ENCODE data around the gene SYVN1. TPM values are rescaled to one million over a fixed set of nuclear protein-coding genes. Genes with fewer than 3 reads are reported as not detected.

SYVN1 gene
- total and polyA plus RNA-seq, 2 donors (not counting 1 experiment from before 2014, with no cell fraction given): 187 to 282 TPM

DNA sequence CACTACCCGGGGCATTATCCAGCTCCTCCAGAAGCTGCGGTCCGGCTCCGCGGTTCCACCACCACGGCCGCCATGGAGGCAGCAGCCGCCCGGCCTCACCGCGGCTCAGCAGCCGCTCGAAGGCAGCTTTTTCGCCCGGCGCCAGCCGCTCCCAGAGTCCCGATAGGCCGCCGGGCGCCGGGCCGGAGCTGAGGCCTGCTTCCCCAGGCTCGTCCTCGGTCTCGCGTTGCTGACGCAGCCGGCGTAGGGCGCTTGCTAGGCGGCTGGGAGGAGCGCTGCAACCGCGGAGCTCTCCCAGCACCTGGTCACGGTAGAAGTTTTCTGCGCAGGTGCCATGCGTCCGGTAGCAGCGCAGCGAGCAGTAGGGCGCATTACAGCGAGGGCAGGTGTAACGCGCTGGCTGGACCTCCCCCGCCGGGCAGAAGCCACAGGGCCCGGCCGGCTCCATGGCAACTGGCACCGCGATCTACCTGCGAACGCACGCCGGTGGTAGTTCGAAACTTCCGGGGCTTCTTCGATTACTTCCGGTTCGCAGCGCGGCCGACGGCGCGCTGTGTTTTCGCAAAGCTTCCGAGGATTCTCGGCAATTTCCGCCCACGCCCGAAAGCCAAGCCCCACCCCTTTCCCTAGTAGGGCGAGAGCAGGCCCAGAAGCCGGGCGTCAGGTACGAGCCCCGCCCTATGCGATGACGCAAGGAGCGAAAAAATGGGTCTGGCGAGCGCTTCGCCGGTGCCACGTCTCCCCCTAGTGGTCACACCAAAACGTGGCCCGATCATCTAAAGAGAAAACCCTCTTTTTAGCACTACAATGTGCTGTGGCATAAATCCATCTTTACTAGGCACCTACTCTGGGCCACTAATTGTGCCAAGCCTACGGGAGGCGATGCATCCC lies 16.9 kb downstream of the SYVN1 start, which contains the start of gene ZNHIT2:
Gene ZNHIT2 (minus strand): TSS at position 496 of the 891 bp plus-strand sequence. CDS start 48 bp downstream, at position 448.
- H3K27me3 Mint-ChIP-seq: no peaks in the 10 kb centered on the region
- H3K27ac Mint-ChIP-seq: peak within 1 kb of the TSS; percentile 91
- Histone ChIP-seq H3K9me3 (ENCODE audit: control extremely low read depth in 1 of 3, control insufficient read depth in 2 of 3, insufficient read depth in 1 of 3, low read length in 2 of 3) (no peaks in the 10 kb centered on the region), H3K36me3 (replicated peaks in 1 of 2; ENCODE audit: control extremely low read depth in 1 of 2, control insufficient read depth in 1 of 2, extremely low read depth in 1 of 2, insufficient read depth in 2 of 2, low read length in 1 of 2) (peaks cover 0 to 42% of the 10 kb centered on the region in 2 experiments), H3K27me3 (replicated peaks in 1 of 4; ENCODE audit: control extremely low read depth in 1 of 4, control insufficient read depth in 3 of 4, insufficient read depth in 4 of 4, low read length in 3 of 4) (no peaks in the 10 kb centered on the region), H3K4me3 (ENCODE audit: control extremely low read depth in 1 of 5, extremely low read depth in 1 of 5, insufficient read depth in 1 of 5, low read depth in 2 of 5, low read length in 4 of 5) (peak within 1 kb of the TSS; percentile 0 to 80 (median 80)), H3K79me2 (ENCODE audit: control insufficient read depth, insufficient read depth, low read length) (peaks cover 78% of the 10 kb centered on the region), H2AFZ (ENCODE audit: insufficient read depth, low read depth, low read length, poor library complexity, severe bottlenecking) (peak within 1 kb of the TSS; percentile 58), H4K20me1 (ENCODE audit: control insufficient read depth, insufficient read depth, low read length, poor library complexity, severe bottlenecking) (peaks cover 31% of the 10 kb centered on the region), H3K4me2 (replicated peaks; ENCODE audit: low read depth, low read length, poor library complexity, severe bottlenecking) (peak within 1 kb of the TSS; percentile 96), H3K9ac (ENCODE audit: low read length) (peak within 1 kb of the TSS; percentile 84), H3K27ac (ENCODE audit: low read length in 2 of 2) (peak within 1 kb of the TSS; percentile 69 to 96), H3K4me1 (ENCODE audit: control insufficient read depth in 2 of 2, insufficient read depth in 2 of 2, low read length in 2 of 2) (peaks cover 38 to 60% of the 10 kb centered on the region in 2 donors)
- CTCF ChIA-PET: interaction anchor here (0.7 to 5.0 kb wide), 14 partner anchors 8 to 429 kb away, joined by 3 to 47 read pairs (median 12); partner anchors contain the start of genes ARL2, CAPN1, CDC42BPG and SPDYC
- intact Hi-C loops (cut with micrococcal nuclease): loop anchor here (1.0 to 10.0 kb wide), 9 partner anchors 15 to 497 kb away; partner anchors contain the start of genes ATG2A, CDCA5, MAP3K11 and PCNX3
- under 1% methylated on average over 89 of the region's 89 CpGs for WGBS (ENCODE audit: insufficient coverage)
- H3K4me3 Mint-ChIP-seq: peak within 1 kb of the TSS; percentile 91
- peaks cover 71% of the 10 kb centered on the region for H3K4me1 Mint-ChIP-seq
- peak; percentile 100 for DNase-seq
- H3K9me3 Mint-ChIP-seq (ENCODE audit: insufficient read depth): no peaks in the 10 kb centered on the region
- POLR2A ChIA-PET: interaction anchor here (0.6 to 7.3 kb wide), 13 partner anchors 9 to 885 kb away, joined by 3 to 160 read pairs (median 4); partner anchors contain the start of genes ARL2, CAPN1, MUS81 and POLA2
- TF ChIP-seq EZH2 (IDR thresholded peaks at IDR 0.05; ENCODE audit: borderline replicate concordance, insufficient read depth, low read depth, low read length, poor library complexity, severe bottlenecking): no peak
- TF ChIP-seq, protein P1, sequence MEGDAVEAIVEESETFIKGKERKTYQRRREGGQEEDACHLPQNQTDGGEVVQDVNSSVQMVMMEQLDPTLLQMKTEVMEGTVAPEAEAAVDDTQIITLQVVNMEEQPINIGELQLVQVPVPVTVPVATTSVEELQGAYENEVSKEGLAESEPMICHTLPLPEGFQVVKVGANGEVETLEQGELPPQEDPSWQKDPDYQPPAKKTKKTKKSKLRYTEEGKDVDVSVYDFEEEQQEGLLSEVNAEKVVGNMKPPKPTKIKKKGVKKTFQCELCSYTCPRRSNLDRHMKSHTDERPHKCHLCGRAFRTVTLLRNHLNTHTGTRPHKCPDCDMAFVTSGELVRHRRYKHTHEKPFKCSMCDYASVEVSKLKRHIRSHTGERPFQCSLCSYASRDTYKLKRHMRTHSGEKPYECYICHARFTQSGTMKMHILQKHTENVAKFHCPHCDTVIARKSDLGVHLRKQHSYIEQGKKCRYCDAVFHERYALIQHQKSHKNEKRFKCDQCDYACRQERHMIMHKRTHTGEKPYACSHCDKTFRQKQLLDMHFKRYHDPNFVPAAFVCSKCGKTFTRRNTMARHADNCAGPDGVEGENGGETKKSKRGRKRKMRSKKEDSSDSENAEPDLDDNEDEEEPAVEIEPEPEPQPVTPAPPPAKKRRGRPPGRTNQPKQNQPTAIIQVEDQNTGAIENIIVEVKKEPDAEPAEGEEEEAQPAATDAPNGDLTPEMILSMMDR (IDR thresholded peaks at IDR 0.05): peak; percentile 92
- peak; percentile 74 for ATAC-seq (ENCODE audit: low read depth)
